NCI-H446 (cell line): ENCODE data around the gene MMP11.
A peak's percentile ranks its signal among the peaks of the same experiment; 100 is the strongest.

Experiments
- DNase-seq, 2 experiments: peaks; one replicate each; lab custom pipeline; 2025; lab: John Stamatoyannopoulos, UW

MMP11 gene

GRCh38 chr22:23803001-23803819 lies 30.6 kb downstream of the MMP11 start:
- no peak for DNase-seq

- DNase-seq: no peak
Measured at GRCh38 chr22:23804781-23805291, 32.2 kb downstream of the MMP11 start.

- no peak for DNase-seq
Measured at GRCh38 chr22:23806837-23807236, 34.2 kb downstream of the MMP11 start.

GRCh38 chr22:23812378-23812777 lies 39.7 kb downstream of the MMP11 start:
- DNase-seq: no peak

- no peak for DNase-seq
Measured at GRCh38 chr22:23815541-23816155, 43.0 kb downstream of the MMP11 start.

- DNase-seq: peak; percentile 21 to 86
Measured at GRCh38 chr22:23816156-23816976, 43.7 kb downstream of the MMP11 start.

GRCh38 chr22:23817146-23817545 lies 44.5 kb downstream of the MMP11 start:
- DNase-seq: no peak

- DNase-seq: no peak
Measured at GRCh38 chr22:23818541-23818940, 45.9 kb downstream of the MMP11 start.

- no peak for DNase-seq
Measured at GRCh38 chr22:23820748-23821211, 48.1 kb downstream of the MMP11 start.

- DNase-seq: peak in 1 of 2 experiments; percentile 64
Measured at GRCh38 chr22:23822101-23822671, 49.5 kb downstream of the MMP11 start.

GRCh38 chr22:23823331-23823791 lies 50.7 kb downstream of the MMP11 start:
- DNase-seq: peak in 1 of 2 experiments; percentile 23

GRCh38 chr22:23824476-23825245 lies 52.0 kb downstream of the MMP11 start:
- no peak for DNase-seq

- DNase-seq: no peak
Measured at GRCh38 chr22:23825246-23825905, 52.7 kb downstream of the MMP11 start.

- no peak for DNase-seq
Measured at GRCh38 chr22:23826510-23827350, 54.1 kb downstream of the MMP11 start.

- DNase-seq: no peak
Measured at GRCh38 chr22:23827351-23827995, 54.8 kb downstream of the MMP11 start.

GRCh38 chr22:23828800-23829680 lies 56.4 kb downstream of the MMP11 start:
- DNase-seq: no peak

- DNase-seq: no peak
Measured at GRCh38 chr22:23829845-23830372, 57.3 kb downstream of the MMP11 start.

GRCh38 chr22:23831261-23831660 lies 58.6 kb downstream of the MMP11 start:
- DNase-seq: no peak
